GM19238 (cell line): ENCODE results near the gene TCTN3.
A peak's percentile ranks its signal among the peaks of the same experiment; 100 is the strongest.
"Not testable (repeated sequence)": the region's sequence is repeated elsewhere in the genome, so short reads cannot be mapped to it uniquely, and the experiment has no call there.

Experiments used
- DNase-seq: peaks from one replicate; pipeline ENCODE4 v3.0.0; 2011; ENCODE audit warnings: low spot score; ENCODE audit not compliant: insufficient read length

TCTN3 gene, protein sequence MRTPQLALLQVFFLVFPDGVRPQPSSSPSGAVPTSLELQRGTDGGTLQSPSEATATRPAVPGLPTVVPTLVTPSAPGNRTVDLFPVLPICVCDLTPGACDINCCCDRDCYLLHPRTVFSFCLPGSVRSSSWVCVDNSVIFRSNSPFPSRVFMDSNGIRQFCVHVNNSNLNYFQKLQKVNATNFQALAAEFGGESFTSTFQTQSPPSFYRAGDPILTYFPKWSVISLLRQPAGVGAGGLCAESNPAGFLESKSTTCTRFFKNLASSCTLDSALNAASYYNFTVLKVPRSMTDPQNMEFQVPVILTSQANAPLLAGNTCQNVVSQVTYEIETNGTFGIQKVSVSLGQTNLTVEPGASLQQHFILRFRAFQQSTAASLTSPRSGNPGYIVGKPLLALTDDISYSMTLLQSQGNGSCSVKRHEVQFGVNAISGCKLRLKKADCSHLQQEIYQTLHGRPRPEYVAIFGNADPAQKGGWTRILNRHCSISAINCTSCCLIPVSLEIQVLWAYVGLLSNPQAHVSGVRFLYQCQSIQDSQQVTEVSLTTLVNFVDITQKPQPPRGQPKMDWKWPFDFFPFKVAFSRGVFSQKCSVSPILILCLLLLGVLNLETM

DNA sequence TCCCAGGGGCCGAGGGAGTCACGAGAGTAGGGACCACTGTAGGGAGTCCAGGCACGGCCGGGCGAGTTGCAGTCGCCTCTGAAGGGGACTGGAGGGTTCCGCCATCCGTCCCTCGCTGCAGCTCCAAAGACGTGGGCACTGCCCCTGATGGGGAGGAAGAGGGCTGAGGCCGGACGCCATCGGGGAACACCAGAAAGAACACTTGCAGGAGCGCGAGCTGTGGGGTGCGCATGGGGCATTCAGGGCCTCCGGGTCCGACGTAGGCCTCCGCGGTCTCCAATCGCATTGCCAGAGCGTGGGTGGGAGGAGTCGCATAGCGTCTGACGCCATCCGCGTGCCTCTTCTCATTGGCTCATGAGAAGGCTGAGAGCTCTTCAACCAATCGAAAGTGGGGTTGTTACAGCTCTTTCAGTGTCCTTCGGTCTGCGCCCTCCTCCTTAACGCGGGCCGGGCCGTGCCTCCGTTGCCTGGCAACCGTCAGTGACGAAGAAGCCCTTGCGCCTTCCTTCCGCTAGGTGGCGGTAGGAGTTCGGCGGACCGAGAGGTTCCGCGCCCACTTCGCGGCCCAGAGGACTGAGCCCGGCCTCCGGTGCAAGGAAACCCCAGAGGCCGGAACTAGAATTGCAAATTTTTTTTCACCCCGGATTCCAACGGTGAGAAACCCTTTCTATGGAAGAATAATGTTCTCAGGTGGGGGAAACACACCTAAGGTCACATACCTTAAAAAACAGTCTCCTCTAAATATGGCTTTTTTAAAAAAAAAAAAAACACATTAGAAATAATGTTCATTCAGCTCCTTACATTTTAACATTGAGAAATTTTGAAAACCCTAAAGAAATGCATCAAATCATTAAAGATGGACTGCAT, at the start of gene TCTN3:
TCTN3 (minus strand) TSS at position 260 of the 867 bp plus-strand sequence; CDS start at position 232, 28 bp downstream.
- peak; percentile 89 for DNase-seq

DNA sequence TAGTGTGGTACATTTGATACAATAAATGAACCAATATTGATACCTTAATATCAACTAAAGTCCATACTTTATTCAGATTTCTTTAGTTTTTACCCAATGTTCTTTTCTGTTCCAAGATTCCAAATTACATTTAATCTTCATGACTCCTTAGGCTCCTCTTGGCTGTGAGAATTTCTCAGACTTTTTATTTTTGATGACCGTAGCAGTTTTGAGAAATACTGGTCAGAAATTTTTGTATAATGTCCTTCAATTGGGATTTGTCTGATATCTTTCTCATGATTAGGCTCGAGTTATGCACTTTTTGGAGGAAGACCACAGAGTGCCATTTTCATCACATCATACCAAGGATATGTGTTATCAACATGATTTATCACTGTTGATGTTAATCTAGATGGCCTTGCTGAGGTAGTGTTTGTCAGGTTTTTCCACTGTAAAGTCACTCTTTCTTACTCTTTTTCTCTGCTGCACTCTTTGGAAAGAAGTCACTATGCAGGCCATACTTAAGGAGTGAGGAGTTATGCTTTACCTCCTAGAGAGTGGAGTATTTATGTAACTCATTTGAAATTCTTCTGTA, 49.3 kb upstream of the TCTN3 start:
- DNase-seq, result no peak

DNA sequence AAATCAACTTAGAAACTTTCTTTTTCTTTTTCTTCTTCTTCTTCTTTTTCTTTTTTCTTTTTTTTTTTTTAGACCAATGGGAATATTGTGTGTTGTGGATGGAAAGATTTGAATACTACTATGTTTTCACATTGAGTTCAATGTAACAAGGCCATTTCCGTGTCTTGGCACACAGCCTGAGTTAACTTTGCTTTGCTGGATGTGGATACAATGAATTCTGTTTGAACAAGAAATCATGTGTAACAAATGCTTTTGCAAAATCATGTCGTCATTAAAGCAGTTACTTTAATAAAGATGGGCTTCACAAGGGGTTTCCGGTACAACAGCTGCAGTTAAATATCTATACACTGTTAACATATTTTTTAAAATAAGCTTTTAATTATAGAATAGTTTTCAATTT, 48.8 kb upstream of the TCTN3 start:
- DNase-seq, result no peak

DNA sequence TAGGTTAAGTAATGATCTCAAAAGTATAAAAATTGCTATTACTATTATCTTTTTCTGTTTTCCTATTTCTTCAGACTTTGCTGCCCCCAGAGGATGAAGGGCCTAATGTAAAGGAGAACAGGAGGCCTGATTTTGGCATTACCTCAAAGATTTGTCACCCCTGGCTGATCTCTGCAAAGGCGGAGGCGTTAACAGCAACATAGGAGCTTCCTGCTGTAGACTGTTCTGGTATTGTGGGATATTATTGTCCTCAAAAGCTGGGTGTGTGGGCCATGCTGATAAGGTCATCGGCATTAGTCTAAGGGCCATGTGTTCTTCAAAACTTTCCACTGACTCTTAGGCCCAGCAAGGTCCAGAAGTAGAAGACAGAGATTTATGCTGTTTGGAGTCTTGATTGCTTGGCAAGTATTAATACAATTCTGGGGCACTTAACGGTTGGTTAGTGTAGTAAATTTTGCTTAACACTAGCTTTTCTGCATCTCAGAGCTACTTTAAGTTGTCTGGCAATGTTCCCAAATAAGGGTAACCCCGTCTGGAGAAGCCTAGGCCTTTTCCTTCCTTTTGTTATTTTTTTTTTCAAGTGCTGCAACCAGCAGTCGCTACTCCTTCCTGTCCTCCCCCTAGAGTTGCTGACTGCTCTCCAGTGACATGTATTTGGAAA, 48.2 kb upstream of the TCTN3 start:
- no peak for DNase-seq

DNA sequence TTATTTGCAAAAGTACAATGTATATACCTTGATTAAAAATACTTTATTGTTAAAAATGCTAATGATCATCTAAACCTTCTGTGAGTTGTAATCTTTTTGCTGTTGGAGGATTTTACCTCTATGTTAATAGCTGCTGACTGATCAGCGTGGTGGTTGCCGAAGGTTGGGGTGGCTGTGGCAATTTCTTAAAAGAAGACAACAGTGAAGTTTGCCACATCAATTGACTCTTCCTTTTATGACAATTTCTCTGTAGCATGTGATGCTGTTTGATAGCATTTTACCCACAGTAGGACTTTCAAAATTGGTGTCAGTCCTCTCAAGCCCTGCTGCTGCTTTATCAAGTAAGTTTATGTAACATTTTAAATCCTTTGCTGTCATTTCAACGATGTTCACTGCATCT, 45.3 kb upstream of the TCTN3 start:
- no peak for DNase-seq

DNA sequence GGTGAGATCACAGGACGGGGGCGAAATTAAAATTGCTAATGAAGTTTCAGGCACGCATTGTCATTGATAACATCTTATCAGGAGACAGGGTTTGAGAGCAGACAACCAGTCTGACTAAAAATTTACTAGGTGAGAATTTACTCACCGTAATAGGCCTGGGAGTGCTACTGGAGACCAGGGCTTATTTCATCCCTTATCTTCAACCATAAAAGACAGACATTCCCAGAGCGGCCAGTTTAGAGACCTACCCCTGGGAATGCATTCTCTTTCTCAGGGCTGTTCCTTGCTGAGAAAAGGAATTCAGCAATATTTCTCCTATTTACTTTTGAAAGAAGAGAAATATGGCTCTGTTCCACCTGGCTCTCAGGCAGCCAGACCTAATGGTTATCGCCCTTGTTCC, 39.2 kb upstream of the TCTN3 start:
- DNase-seq, result not testable (repeated sequence)

DNA sequence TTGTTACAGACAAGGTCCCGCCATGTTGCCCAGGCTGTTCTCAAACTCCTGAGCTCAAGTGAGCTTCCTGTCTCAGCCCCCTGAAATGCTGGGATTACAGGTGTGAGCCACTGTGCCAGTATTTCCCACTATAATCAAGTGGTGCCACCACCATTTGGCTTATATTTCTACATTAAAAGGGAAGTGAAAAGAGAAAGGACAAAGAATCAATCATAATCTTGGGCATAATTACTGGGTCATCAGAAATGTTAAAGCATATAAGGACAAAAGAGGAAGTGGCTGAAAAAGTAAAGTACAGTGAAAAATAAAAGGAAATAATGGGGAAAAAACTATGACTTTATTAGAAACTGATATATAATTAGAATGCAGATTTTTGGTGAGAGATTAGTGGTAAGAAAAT, 36.5 kb upstream of the TCTN3 start:
- no peak for DNase-seq

DNA sequence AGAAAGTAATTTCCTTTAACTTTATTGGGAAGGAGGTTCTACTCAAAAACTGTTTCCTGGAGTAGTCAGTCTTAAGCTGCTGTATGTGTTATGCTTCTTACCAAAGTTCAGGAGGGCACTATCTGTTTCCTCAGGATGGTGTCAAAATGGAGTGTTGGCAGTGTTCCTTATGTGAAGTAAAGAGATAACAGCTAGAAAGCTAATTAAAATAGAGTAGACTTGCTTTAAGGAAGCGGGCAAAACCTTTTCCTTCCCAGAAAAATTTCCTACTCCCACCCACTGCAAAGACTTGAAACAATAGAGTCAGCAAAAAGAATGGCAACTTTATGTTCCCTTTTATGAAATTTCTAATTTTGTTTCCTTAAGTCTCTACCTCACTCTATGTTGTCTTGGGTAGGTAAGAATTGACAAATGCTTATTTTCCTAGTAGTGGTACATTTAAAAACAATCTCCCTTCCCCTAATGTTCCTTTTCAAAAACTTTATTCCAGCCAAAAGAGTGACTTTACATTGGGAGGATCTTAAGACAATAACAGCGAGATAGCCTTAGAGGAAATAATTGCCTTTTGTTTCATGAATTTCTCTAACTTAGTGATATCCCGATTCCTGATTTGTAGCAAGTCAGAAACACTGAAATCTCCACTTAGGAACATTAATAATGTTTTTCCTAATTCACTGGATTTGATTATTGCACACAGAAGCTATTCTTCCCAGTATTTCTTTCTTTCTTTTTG, 35.8 kb upstream of the TCTN3 start:
- no peak for DNase-seq

DNA sequence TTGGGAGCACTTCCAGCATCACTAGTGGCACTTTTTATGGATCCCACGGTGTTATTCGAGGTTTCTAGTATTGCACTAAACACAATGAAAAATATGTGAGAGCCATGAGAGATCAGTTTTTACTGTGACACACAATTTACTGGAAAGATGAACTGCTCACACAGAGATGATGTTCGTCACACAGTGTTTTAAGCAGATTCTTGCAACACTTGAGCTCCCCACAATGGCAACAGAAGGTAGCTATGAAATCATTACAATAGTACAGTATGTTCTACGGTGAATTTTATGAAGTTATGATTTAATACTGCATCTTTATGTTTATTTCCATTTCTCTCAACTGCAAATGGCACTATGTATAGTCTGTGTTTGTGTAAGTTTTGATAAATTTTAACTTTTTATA, 34.8 kb upstream of the TCTN3 start:
- DNase-seq, result no peak

DNA sequence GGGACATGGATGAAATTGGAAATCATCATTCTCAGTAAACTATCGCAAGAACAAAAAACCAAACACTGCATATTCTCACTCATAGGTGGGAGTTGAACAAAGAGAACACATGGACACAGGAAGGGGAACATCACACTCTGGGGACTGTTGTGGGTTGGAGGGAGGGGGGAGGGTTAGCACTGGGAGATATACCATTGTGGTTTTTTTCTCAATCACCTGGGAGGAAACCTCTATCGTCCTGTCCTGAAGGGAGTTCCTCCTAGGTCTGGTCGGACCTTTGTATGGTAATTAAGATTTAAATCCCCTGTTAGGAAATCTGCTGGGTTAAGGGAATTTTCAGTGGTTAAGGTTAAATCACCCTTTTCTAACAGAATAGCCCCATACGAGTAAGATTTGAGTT, 28.8 kb upstream of the TCTN3 start:
- DNase-seq, result not testable (repeated sequence)

DNA sequence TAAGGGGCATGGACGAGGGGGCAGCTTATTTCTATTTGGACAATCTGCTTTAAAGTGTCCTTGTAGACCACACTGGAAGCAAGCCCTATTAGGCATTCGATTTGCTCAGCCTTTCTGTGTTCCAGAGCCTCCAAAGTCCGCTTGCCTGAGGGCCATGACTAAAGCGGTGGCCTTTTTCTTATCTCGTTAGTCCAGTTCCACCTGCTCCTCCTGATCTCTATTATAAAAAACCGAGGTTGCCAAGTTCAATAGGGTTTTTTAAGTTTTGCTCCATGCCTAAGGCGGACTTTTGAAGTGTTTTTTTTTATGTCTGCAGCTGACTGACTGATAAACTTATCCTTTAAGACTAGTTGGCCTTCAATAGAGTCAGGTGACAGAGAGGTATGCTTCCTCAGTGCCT, 27.0 kb upstream of the TCTN3 start:
- not testable (repeated sequence) for DNase-seq

DNA sequence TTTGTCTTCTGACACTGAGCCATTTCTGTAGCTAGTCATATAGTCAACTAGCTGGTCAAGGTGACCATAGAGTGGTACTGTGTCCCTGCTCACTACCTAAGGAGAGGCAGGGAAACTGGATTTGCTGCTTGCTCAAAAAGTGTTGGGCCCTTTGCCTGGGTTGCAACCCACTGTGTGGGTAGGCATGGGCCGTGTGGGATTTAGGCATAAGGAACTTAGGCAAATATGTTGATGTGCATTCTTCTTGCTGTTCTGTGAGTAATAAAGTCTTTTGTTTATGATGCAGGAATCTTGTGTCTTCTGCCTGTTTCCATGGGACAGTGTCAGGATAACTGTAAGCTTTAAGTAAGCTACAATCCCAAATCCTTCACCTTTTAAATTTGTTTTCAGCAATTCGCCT, 23.1 kb upstream of the TCTN3 start:
- no peak for DNase-seq

DNA sequence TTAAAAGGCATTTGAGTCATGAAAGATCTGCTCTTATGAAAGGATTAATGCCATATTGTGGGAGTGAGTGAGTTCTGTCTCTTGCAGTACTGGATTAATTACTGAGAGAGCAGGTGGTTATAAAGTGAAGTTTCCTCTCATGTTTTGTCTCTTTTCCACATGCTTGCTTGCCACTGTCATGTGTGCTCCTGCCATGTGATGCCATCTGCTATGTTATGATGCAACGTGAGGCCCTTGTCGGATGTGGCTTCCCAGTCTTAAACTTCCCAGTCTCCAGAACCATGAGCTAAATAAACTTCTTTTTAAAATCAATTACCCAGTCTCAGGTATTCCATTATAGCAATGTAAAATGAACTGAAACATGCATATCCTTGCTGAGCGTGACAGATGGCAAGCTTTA, 22.7 kb upstream of the TCTN3 start:
- no peak for DNase-seq

DNA sequence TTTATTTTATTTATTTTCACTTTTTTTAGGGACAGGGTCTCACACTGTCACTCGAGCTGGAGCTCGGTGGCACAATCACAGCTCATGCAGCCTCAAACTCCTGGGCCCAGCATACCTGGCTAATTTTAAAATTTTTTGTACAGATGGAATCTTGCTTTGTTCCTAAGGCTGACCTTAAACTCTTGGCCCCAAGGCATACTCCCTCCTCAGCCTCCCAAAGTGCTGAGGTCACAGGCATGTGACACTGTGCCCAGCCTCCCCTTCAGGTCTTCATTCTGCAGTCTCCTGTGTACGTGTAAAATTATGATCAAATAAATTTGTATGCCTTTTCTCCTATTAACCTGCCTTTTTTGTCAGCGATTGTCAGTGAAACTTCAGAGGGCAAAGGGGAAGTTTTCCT, 17.8 kb upstream of the TCTN3 start:
- no peak for DNase-seq

DNA sequence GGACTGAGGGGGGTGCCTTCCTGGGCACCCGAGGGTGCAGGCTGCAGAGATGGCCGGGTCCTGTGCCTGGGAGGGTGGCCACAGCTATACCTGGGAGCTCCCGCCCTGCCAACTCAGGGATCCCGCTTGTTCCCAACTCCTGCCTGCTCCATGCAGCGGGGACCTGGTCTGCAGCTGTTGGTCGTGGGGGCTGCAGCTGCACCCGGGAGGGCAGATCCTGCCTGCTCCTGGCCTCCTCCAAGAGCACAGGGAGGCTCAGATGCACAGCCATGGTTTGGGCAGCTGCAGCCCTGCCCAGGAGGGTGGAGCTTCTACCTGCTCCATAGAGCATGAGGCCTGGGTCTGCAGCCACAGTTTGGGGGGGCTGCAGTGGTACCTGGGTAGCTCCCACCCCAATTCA, 13.3 kb upstream of the TCTN3 start:
- no peak for DNase-seq

DNA sequence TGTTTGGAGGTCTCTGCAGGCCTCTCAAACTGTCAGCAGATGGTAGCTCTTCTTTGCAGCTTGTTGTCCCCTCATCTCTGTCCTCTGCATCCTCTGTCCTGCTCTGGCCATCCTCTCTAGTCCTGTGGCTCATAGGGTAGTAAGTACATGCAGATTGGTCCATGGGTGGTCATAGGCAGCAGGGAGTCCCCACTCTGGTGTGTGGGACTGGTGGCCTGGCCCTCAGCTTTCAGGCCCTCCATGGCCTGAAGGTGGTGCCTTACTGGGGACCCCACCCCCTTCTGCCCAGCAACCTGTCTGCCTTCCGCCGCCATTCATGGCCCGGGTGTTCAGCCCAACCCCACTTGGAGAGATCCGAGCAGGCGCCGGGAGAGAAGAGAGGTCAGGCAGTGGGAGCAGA, 12.8 kb upstream of the TCTN3 start:
- DNase-seq, result no peak

DNA sequence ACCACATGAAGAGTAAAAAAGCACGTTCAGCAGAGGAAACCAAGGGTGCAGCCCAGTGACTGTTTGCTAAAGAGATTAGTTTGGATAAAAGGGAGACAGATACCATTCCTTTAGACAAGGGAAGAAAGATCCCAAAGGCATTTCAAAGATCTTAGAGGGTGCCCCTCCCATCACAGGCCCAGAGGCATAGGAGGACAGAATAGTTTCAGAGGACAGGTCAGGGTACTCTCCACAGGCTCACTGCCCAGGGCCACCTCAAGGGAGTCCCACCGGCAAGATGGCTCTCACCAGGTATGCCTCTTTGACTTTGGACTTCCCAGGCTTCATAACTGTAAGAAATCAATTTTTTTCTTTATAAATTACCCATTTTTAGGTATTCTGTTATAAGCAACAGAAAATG, 4.7 kb upstream of the TCTN3 start:
- DNase-seq, result no peak

DNA sequence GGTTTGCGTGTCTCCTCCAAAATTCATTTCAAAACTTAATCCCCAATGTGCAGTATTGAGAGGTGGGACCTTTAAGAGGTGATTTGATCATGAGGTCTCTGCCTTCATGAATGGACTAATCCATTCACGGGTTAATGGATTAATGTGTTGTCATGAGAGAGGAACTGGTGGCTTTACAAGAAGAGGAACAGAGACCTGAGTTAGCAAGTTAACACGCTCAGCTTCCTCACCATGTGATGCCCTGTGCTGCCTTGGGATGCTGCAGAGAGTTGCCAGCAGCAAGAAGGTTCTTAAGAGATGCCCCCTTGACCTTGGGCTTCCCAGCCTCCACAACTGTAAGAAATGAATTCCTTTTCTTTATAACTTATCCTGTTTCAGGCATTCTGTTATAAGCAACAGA, 3.7 kb upstream of the TCTN3 start:
- DNase-seq, result no peak

DNA sequence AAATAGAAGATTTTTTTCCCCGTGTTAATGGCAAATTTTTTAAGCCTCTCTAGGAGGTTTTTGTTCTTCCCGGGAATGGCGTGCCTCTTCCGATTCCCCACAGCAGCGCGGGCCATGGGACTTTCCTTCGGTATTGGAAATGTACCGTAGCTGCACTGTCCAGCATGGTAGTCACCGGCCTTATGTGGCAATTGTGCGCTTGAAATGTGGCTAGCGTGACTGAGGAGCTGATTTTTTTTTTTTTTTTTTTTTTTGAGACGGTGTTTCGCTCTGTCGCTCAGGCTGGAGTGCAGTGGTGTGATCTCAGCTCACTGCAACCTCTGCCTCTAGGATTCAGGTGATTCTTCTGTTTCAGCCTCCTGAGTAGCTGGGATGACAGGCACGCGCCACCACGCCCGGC, 938 bp upstream of the TCTN3 start:
- DNase-seq, result no peak

DNA sequence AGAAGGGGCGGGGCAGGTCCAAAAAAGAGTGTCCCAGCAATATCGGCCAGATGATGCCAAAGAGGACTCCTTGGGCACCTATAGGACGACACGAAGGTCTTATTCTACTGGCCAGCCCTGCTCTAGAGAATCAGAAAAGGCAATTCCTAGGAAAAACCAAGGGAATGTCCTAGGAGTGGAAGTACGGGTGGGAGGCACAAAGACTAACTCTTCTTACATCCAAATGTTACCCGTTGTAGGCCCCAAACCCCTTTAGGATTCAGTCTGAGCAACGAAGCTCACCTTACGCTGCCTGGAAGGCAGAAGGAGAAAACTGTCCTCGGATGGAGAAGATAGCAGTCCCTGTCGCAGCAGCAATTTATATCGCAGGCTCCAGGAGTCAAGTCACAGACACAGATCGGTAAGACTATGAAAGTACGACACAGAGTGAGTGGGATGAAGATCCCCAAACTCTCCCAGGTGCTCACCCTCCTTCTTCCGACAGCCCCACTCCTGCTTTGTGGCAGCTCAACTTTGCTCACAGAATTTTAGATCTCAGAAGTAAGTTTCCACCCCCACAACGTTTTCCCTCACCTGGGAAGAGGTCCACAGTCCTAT, 558 bp downstream of the TCTN3 start:
- DNase-seq, result peak; percentile 4
